HG03520 (cell line): ENCODE measurements around the gene PLEKHG4.
A peak's percentile ranks its signal among the peaks of the same experiment; 100 is the strongest.

ENCODE experiments used
- ATAC-seq: cut with Tn5 transposase; IDR thresholded peaks from one replicate; pipeline ENCODE4 v1.9.1; 2021; ENCODE audit warnings: mild to moderate bottlenecking, moderate library complexity; ENCODE audit not compliant: unreplicated experiment

Gene PLEKHG4

GRCh38 chr16:67245674-67246080 lies 33.7 kb upstream of the PLEKHG4 start:
- no peak for ATAC-seq

DNA sequence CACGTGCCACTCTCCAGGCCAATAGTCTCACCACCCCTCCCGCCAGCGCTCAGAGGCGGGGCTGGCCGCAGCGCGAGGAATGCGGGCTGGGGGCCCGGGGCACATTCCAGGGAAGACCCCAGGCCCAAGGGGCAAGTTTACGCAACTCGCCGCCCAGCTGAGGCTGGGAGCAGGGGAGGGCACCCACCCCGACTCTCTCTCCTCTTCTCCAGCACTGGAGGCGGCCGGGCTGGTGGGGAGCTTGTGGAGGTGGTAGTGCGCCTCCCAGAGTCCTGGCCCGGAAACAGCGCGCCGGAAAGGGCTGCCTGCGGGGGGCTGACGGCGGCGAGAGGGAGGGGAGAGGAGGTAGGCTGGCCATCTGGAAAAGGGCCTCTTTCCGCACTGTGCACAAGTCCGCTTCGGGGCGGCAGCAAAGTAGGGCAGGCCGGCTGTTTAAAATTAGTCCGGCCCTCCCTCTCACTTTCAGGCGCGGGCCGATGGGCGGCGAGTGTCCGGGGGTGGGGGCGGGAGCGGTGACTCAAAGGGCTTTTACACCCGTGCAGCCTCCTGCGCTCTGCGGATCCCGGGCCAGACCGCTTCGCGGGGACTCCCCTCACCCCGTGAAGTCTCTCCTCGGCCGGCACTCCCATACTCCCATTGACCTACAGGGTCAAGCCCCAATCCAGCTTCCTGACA lies 33.1 kb upstream of the PLEKHG4 start:
- peak; percentile 21 for ATAC-seq

- ATAC-seq, result peak; percentile 3
These were observed 32.6 kb upstream of the PLEKHG4 start for GRCh38 chr16:67246756-67247191.

GRCh38 chr16:67247192-67248072 lies 31.9 kb upstream of the PLEKHG4 start, which contains the start of gene FHOD1:
Gene FHOD1, minus strand, starts transcription at chr16:67247481. Its CDS starts 71 bp downstream, at chr16:67247410.
- ATAC-seq, result peak; percentile 51

DNA sequence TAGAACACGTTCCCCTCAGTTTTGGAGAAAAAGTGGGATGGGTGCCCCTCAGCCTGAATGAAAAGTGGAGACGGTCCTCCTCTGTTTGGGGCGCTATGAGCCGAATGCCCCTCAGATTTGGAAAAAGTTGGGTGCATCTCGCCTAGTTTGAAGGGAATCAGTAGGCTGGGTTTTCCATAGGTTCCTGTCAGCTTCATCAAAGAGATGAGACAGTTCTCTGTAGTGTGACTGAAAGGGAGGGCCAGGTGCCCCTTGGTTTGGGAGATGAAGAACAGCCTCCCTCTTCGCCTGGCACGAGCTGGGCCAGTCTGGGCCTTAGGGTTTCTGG lies 31.3 kb upstream of the PLEKHG4 start:
- ATAC-seq, result no peak

DNA sequence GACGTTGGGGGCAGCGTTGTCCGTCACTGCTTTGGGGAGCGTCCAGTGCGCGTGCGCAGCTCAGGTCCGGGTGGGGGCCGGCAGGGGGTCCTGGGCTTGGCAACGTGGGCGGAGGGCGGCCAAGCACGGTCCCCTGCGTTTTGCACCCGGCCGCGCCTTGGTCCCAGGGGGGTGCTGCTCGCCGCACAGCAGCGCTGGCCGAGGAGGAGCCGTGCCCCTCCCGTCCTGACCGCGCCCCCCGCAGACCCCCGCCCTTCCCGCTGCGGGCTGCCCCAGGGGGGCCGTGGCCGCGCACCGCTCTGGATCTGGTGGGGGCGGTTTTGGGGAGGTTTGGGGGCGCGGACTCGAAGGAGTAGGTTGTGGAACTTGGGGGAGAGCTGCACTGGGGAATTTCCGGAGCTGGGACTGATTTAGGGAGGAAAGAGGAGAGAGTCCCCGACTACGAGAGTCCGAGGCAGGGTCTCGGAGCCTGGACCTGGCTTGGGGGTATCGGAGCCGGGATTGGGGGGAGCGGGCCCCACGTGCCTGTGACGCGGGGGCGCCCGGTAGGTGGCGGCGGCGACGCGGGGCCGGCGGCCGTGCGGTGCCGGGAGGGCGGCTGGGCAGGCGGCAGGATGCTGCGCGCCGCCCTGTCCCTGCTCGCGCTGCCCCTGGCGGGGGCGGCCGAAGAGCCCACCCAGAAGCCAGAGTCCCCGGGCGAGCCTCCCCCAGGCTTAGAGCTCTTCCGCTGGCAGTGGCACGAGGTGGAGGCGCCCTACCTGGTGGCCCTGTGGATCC lies 30.7 kb upstream of the PLEKHG4 start, which contains the start of gene SLC9A5:
Gene SLC9A5, plus strand, starts transcription at position 579 of the 777 bp plus-strand sequence. Its CDS starts 36 bp downstream, at position 615.
- ATAC-seq, result no peak

DNA sequence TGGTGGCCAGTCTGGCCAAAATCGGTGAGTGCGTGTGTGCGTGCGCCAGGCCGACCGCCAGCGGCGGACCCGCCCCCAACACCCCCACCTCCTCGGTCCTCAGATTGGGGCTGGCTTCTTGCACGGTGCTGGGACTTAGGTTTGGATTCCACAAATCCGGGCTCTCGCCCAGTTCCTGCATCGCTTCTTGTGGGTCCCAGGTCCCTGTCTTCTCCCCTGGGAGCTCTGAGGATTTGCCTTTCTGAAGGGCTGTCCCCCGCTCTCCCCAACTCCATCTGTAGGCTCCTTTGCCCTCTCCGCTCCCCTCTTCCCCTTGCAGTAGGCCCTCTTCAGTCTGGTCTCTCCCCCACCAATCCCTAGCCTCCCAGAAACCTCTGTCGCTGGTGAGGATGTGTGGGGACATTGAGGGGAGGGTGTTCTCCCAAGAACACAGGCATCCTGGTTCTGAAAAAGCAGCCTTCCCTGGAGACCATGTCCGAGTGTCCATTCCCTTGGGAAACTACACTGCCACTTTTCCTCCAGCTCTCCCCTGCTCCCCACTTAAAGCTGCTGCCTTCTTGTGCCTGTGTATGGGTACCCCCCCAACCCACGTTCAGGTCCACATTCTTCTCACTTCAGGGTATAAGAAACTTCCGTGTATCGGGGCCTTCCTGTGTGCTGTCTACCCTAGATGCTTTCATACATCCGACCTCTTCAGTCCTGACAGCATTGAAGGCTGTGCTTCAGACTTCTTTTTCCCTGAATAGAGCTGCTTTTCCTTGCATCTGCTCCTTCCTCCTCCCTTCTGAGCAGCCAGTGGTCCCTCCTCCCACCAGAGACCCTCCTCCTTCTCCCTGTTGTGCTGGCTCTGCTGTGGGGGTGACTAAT lies 29.9 kb upstream of the PLEKHG4 start:
- ATAC-seq, result no peak

- ATAC-seq, result no peak
These were observed 29.3 kb upstream of the PLEKHG4 start for GRCh38 chr16:67250045-67250327.

DNA sequence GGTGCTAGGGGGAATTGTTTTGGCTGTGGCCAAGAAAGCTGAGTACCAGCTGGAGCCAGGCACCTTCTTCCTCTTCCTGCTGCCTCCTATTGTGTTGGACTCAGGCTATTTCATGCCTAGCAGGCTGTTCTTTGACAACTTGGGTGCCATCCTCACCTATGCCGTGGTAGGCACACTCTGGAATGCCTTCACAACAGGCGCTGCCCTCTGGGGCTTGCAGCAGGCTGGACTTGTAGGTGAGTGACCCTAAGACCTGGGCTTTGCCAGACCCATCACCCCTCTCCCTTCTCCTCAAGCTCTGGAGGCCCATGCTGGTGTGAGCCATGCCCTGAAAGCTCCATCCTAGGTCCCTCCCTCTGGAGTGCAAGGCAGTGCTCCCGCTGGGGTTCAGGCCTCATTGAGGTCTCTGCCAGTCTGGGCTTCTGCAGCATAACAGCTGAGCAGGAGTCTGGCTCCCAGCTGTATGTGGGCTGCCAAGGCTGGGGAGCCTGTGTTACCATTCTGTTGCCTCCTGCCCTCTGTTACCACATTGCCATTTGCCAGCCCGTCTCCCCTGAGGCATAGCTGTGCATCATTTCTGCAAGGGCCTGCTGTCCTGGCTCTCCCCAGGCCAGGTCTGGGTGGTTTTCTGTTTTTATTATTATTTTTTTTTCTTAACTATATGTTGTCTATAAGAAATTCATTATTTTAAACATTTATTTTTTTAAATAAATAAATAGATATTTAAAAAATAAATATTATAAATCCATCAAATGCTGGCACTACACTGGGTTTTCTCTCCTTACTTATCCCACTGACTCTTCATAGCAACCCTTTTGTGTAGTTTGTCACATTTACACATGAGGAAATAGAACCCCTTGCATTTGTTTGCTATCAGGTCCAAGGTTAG lies 26.5 kb upstream of the PLEKHG4 start:
- ATAC-seq, result no peak

DNA sequence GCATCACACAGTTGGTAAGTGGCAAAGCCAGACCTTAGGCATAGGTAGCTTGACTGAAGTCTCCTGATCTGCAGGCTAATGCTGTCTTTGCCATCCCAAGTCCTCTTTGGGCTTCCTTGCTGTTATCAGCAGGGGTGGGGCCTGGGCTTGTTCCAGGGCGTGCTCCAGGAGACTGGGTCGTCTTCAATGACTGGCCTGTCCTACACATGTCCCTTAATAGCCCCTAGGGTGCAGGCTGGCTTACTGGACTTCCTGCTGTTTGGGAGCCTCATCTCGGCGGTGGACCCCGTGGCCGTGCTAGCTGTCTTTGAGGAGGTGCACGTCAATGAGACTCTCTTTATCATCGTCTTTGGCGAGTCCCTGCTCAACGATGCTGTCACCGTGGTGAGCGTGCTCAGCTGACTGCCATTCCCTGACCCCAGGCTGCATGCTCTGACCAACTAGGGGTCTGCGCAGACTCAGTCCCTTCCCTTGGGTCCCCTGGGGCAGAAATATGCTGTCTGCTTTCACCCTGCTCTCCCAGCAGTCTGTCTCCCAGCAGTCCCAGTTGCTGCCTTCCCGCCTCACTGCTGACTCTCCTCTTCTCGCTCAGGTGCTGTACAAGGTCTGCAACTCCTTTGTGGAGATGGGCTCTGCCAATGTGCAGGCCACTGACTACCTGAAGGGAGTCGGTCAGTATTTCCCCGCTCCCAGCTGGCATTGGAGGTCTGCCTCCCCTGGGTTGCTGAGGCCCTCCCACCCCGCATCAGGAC lies 24.4 kb upstream of the PLEKHG4 start:
- ATAC-seq, result no peak

- ATAC-seq, result no peak
These were observed 23.6 kb upstream of the PLEKHG4 start for GRCh38 chr16:67255553-67256221.

GRCh38 chr16:67256701-67257230 lies 22.6 kb upstream of the PLEKHG4 start:
- ATAC-seq, result no peak

GRCh38 chr16:67257486-67258160 lies 21.7 kb upstream of the PLEKHG4 start:
- ATAC-seq, result no peak

GRCh38 chr16:67258161-67258835 lies 21.0 kb upstream of the PLEKHG4 start:
- no peak for ATAC-seq

GRCh38 chr16:67259705-67260104 lies 19.6 kb upstream of the PLEKHG4 start:
- no peak for ATAC-seq

DNA sequence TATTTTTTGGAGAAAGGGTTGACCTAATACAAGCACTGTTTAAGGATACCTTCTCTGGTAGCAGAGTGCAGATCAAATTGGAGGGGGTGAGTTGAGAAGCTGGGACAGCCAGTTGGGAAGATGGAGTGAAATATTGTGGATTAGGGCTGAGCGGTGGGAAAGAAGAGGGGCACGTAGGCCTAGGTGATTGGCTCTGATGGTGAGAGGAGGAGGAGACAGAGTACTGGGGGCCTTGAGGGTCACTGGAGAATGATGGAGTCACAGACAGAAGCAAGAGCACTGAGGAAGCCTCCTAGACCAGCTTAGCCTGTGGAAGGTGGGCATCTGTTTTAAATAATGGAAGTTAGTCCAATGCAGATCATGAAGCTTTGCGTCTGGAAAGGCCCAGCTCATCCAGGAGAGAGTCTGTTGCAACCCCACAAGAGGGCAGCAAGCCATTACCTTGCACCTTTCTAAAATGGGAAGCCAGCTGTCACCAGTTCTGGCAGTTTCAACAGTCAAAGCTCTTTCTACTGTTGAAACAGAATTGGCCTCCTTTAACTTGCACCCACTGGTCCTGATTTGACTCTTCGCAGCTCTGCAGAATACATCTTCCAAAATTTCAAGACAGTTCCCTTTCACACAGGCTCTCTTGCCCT lies 18.8 kb upstream of the PLEKHG4 start:
- no peak for ATAC-seq
